Activated naive CD4-positive, alpha-beta T cell treated with Interleukin-2 at 50 U/mL for 16 hours (primary cell): ENCODE results near the gene SPINK1.
"Not testable (repeated sequence)": the region's sequence is repeated elsewhere in the genome, so short reads cannot be mapped to it uniquely, and the experiment has no call there.

Experiments used
- DNase-seq: peaks from one replicate; pipeline ENCODE4 v3.0.0-alpha.2; 2020

Gene SPINK1, protein sequence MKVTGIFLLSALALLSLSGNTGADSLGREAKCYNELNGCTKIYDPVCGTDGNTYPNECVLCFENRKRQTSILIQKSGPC

GRCh38 chr5:147831465-147831864 lies at the start of gene SPINK1:
TSS of gene SPINK1 (minus strand) at chr5:147831671. CDS start at chr5:147831577, 94 bp downstream.
- DNase-seq: no peak

GRCh38 chr5:147880487-147880886 lies 49.0 kb upstream of the SPINK1 start:
- DNase-seq: no peak

GRCh38 chr5:147879784-147880183 lies 48.3 kb upstream of the SPINK1 start:
- no peak for DNase-seq

DNA sequence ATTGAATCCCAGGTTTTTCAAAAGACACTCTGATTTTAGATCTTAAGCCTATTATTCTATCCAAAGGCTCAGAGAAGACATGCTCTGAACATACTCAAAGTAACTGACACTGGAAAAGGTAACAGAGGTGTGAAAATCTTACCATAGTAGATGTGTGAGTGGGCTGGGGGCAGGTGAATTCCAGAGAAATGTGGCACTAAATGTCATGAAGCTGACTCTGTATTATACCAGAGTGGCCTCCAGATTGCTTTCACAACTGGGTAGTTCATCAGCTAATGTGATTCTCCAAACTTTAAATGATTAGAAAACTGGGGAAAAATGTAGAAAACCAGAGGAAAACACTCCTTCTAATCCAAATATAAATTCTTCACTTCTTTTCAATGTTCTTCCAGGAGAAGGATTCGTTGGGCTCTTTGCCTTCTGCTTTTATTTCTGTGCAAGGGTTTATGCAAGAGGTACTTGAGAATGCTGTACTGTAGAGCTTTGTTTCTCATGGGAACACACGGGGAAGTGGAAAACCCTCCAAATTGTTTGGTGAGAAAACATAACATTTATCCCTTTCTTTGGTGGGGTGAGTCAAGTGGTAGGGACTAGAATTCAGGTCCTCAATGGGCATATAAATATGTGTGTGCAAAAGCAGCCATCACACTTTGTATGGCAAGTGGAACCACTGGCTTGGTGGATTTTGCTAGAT lies 46.7 kb upstream of the SPINK1 start, which contains the start of gene SCGB3A2:
Gene SCGB3A2 (plus strand): TSS at position 646 of the 694 bp plus-strand sequence. CDS start 93 bp downstream, outside the sequence.
- no peak for DNase-seq

GRCh38 chr5:147876626-147877025 lies 45.2 kb upstream of the SPINK1 start:
- no peak for DNase-seq

GRCh38 chr5:147876141-147876540 lies 44.7 kb upstream of the SPINK1 start:
- no peak for DNase-seq

GRCh38 chr5:147874910-147875367 lies 43.5 kb upstream of the SPINK1 start:
- no peak for DNase-seq

GRCh38 chr5:147874118-147874875 lies 42.8 kb upstream of the SPINK1 start:
- DNase-seq: not testable (repeated sequence)

- not testable (repeated sequence) for DNase-seq
Observed at GRCh38 chr5:147872744-147873435, 41.4 kb upstream of the SPINK1 start.

DNA sequence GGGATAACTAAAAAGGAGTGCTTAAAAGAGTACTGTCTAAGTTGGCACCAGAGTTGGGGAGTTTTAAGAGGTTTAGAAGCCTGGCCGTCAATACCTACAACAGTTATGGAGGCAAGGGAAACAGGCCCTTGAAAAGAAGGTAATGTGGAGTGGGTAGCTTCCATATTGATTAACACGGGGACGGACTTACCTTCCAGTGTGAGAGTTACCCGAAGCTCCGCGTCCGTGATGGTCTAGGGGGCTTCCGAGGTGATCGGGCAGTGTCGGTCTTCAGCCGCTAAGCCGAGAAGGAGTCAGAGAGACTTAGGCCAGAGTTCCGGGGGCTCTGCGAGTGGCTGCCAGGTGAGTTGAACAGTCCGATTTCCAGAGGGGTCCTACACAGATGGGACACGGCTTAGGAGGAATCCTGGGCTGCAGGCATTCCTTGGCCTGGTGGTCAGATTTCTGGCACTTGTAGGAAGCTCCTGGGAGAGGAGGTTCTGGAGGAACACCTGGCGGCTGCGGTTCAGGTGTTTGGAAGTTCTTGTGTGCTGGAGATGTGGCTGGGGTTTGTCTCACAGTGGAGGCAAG lies 40.6 kb upstream of the SPINK1 start:
- not testable (repeated sequence) for DNase-seq

- DNase-seq: not testable (repeated sequence)
Observed at GRCh38 chr5:147869892-147870291, 38.4 kb upstream of the SPINK1 start.

- DNase-seq: no peak
Observed at GRCh38 chr5:147869112-147869511, 37.6 kb upstream of the SPINK1 start.

DNA sequence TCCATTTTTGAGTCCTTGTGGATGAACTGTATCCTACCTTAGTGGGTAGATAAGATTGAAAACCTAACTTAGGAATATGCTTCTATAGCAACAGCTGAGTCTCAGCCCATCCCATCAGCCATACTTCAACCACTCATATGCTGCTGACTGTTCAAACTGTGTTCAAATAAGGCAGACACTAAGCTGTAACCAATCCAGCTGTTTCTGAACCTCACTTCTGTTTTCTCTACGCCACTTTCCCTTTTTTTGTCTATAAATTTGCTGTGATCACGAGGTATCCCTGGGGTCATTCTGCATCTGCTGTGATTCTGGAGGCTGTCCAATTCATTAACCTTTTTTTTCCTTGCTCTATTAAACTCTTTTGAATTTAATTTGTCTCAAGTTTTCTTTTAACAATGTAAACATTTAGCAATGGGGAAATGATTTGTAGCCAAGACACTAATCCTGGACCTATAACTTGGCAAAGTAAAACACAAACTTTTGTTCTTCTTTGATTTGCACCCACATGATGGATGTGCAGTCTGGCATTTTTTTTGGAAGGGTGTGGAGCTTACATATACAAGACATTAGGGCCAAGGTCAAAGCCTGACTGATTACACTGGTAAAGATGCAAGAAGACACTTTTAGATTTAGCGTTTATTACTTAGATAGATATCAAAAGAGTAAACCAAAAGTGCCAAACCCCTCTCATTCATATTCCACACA lies 32.1 kb upstream of the SPINK1 start:
- DNase-seq: no peak

DNA sequence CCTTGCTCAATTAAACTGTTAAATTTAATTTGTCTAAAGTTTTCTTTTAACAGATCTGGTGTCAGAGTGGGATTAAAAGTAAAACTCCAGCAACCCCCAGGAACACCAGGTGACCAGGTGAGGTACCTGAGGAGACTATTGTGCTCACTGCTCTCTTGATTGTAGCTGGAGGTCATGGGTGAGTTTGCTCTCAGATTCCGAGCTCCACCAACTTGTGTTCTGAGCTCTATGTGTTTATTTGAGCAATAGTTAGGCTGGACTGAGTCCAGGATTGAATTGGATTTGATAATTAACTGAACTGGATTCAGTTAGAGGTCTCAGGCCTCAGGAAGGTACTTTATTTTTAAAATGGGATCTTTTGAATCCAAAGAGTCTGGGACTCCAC lies 29.2 kb upstream of the SPINK1 start:
- no peak for DNase-seq

GRCh38 chr5:147859962-147860640 lies 28.6 kb upstream of the SPINK1 start:
- DNase-seq: no peak

GRCh38 chr5:147858565-147858964 lies 27.1 kb upstream of the SPINK1 start:
- no peak for DNase-seq

DNA sequence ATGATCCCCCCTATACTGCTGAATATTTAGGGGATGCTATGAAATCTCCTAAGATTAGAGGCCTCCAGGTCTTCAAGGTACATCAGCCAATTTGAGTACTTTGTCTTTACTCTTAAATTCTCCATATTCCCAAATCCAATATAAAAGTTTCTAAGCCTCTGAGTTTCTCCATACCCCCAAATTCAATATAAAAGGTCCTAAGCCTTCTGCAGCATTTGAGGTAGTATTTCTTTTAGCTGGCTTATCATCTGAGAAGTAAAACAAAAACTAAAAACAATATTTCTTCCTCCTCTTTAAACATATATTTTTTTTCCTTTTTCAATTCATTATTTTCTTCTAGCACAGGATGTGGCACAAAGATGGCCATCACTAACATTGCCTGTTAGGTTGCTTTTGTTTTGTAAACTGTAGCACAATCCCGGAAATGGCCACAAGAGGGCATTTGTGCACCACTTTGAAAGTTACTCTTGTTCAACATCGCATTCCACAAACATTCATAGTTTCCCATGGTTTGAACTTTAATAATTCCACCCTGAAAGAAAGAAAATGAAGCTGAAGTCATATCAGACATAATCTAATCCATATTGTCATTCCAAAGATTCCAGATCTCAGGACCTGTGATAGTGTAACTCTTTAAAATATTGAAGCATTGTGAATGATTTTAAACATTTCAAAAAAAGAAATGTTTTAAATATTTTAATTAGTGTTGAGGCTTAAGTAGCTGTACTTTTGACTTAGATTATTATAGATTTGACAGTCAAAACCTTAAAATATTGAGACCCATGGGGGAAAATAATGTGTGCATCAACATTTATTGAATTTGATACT lies 26.0 kb upstream of the SPINK1 start:
- peak; percentile 30 for DNase-seq

DNA sequence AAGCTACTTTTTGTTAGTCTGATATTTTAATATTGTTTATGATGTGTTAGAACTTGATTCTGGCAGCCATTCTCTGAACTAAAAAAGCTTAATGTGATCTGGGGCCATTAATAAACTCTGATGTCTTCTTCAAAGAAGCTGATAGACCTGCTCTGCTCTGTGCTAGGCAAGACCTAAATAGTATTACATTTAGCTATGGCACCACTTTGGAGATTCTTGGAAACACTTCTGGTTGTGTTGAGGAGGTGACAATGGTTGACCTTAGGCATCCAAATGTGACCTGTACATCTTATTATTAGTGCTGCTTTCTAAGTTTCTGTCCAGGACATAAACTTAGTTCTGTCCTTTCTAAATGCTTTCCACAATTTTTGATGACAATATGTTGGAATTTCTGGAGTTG lies 25.3 kb upstream of the SPINK1 start:
- DNase-seq: no peak

GRCh38 chr5:147855774-147856069 lies 24.3 kb upstream of the SPINK1 start:
- DNase-seq: no peak

- no peak for DNase-seq
Observed at GRCh38 chr5:147854894-147855773, 23.7 kb upstream of the SPINK1 start.
